T-cell (primary cell): ENCODE data around the gene CEBPZOS. TPM values are rescaled to one million over a fixed set of nuclear protein-coding genes. Genes with fewer than 3 reads are reported as not detected.
"Not testable (repeated sequence)": the region's sequence is repeated elsewhere in the genome, so short reads cannot be mapped to it uniquely, and the experiment has no call there.

Experiments
- ATAC-seq, 4 experiments: fragments of 200-7000 bp in 3 of 4; fragments of 150-1000 bp in 1 of 4; cut with Tn5 transposase; replicated peaks in 1 of 4; 1 replicate in 3 of 4; 2 replicates in 1 of 4; pipeline ENCODE4 v1.10.0; 2021; ENCODE audit warnings: moderate library complexity in 3 of 4, mild to moderate bottlenecking in 2 of 4, moderate number of reproducible peaks in 1 of 4
- CTCF ChIA-PET, 2 donors: fragments of 300-600 bp; sonication (Branson Sonifier 250); formaldehyde crosslinking; loops; one replicate each; lab custom pipeline; 2022; ENCODE audit warnings: antibody characterized with exemption in 2 of 2; lab: Charles Lee
- POLR2A ChIA-PET, 2 donors: fragments of 300-600 bp; sonication (Branson Sonifier 250); formaldehyde crosslinking; loops; one replicate each; lab custom pipeline; 2022; ENCODE audit warnings: antibody characterized with exemption in 2 of 2; lab: Charles Lee
- DNase-seq, 35 experiments: peaks; one replicate each; pipeline versions ENCODE4 v3.0.0 to v3.0.0-alpha.2; 2013 to 2023
- H3K27ac ChIP-seq: one replicate; pipeline ENCODE4 v1.5.1; 2013; ENCODE audit warnings: low read length
- H3K27me3 ChIP-seq, 2 experiments: replicated peaks in 1 of 2; 1 replicate in 1 of 2; 2 replicates in 1 of 2; pipeline versions ENCODE4 v1.6.1 to v1.7.0; 2013; ENCODE audit warnings: low read length in 1 of 2, mixed read lengths in 1 of 2; ENCODE audit not compliant: control insufficient read depth in 2 of 2, insufficient read depth in 2 of 2; ENCODE audit errors: extremely low read depth in 1 of 2
- H3K36me3 ChIP-seq, 2 donors: 1 replicate in 1 of 2; 2 replicates in 1 of 2; pipeline versions ENCODE4 v1.6.1 to v1.7.0; 2013; ENCODE audit warnings: low read length in 1 of 2; ENCODE audit not compliant: control insufficient read depth in 2 of 2, insufficient read depth in 1 of 2; ENCODE audit errors: extremely low read depth in 1 of 2
- H3K4me1 ChIP-seq, 2 experiments: 1 replicate in 1 of 2; 2 replicates in 1 of 2; pipeline versions ENCODE4 v1.6.1 to v1.7.0; 2013; ENCODE audit warnings: low read length in 2 of 2, mixed read lengths in 1 of 2; ENCODE audit not compliant: insufficient read depth in 2 of 2, control insufficient read depth in 1 of 2; ENCODE audit errors: extremely low read depth in 1 of 2
- H3K4me3 ChIP-seq, 2 donors: 1 replicate in 1 of 2; 2 replicates in 1 of 2; pipeline versions ENCODE4 v1.5.1 to v1.7.0; 2013; ENCODE audit warnings: mild to moderate bottlenecking in 2 of 2, low read length in 1 of 2, moderate library complexity in 1 of 2; ENCODE audit not compliant: control insufficient read depth in 1 of 2; ENCODE audit errors: extremely low read depth in 1 of 2
- H3K9me3 ChIP-seq: 2 replicates; pipeline ENCODE4 v1.7.0; 2013
- H3K27ac Mint-ChIP-seq, 2 donors: one replicate each; pipeline ENCODE4 v1.8.0; 2020 to 2021; ENCODE audit warnings: mild to moderate bottlenecking in 2 of 2, mixed read lengths in 2 of 2
- H3K27me3 Mint-ChIP-seq, 2 donors: one replicate each; pipeline ENCODE4 v1.8.0; 2021 to 2022; ENCODE audit warnings: mixed read lengths in 2 of 2
- H3K36me3 Mint-ChIP-seq: one replicate; pipeline ENCODE4 v1.8.0; 2021; ENCODE audit warnings: mixed read lengths
- H3K4me1 Mint-ChIP-seq, 3 donors: one replicate each; pipeline ENCODE4 v1.8.0; 2020 to 2022; ENCODE audit warnings: mixed read lengths in 3 of 3, mild to moderate bottlenecking in 1 of 3
- H3K4me3 Mint-ChIP-seq, 3 donors: one replicate each; pipeline ENCODE4 v1.8.0; 2020 to 2022; ENCODE audit warnings: mild to moderate bottlenecking in 3 of 3, mixed read lengths in 3 of 3, moderate library complexity in 3 of 3
- H3K9me3 Mint-ChIP-seq, 3 donors: one replicate each; pipeline ENCODE4 v1.8.0; 2020 to 2022; ENCODE audit warnings: mixed read lengths in 3 of 3
- whole genome bisulfite sequencing: methylation state at CpG from one replicate; pipeline ENCODE4 v1.1.5; 2013; ENCODE audit warnings: missing lambda C conversion rate; ENCODE audit not compliant: insufficient coverage; 5-methylcytosine and 5-hydroxymethylcytosine counted together
- total RNA-seq, 35 experiments: library from RNA in 6 of 35; stranded (reverse) in 6 of 35; fragments of 120-200 nt in 1 of 35; gene quantifications; one replicate each; pipeline versions ENCODE4 v1.2.1 to v1.2.4 and lab custom pipeline; 2013 to 2026

The CEBPZOS gene
- total RNA-seq, 5 donors from 2014 or later (not counting 1 experiment from before 2014, with no cell fraction given): 23.9 to 40.1 (median 37.5) TPM

DNA sequence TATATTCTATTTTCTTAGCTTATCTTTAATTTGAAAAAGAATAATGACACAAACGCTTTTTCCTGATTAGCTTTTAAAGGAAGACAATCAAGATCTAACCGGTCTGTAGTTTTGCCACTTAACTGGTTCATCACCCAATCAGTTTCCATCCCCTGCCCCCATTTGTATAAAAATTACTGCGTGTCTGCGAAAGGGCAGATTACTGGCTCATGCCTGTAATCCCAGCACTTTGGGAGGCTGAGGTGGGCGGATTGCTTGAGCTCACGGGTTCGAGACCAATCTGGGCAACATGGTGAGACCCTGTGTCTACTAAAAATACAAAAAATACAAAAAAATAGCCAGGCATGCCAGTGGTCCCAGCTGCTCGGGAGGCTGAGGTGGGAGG lies 2.4 kb downstream of the CEBPZOS start:
- DNase-seq (no peak), ATAC-seq (no peak)
- Mint-ChIP-seq H3K4me1 (peaks cover 36 to 51% (median 45%) of the 10 kb centered on the region in 3 donors), H3K27ac (peak overlapping the region in 1 of 2 donors; percentile 28), H3K9me3 (peaks cover 2 to 3% (median 3%) of the 10 kb centered on the region in 3 donors), H3K36me3 (peaks cover 33% of the 10 kb centered on the region), H3K4me3 (peak overlapping the region in 2 of 3 donors; percentile 17 to 25), H3K27me3 (no peaks in the 10 kb centered on the region)
- no peak overlapping the region for H3K27ac ChIP-seq
- no peaks in the 10 kb centered on the region for H3K27me3 ChIP-seq
- H3K9me3 ChIP-seq: no peaks in the 10 kb centered on the region
- H3K4me3 ChIP-seq: no peak overlapping the region
- ChIA-PET POLR2A (interaction anchor here in 1 of 2 donors (0.6 kb wide), 1 partner anchor 135 kb away, joined by 4 read pairs; no protein-coding TSS in a partner anchor), CTCF (interaction anchor here in 1 of 2 donors (0.6 kb wide), 1 partner anchor 697 kb away, joined by 5 read pairs; no protein-coding TSS in a partner anchor)
- peaks cover 4 to 29% of the 10 kb centered on the region in 2 experiments for H3K4me1 ChIP-seq
- WGBS: 100% methylated on average over 3 of the region's 8 CpGs
- H3K36me3 ChIP-seq: peaks cover 6 to 25% of the 10 kb centered on the region in 2 donors

DNA sequence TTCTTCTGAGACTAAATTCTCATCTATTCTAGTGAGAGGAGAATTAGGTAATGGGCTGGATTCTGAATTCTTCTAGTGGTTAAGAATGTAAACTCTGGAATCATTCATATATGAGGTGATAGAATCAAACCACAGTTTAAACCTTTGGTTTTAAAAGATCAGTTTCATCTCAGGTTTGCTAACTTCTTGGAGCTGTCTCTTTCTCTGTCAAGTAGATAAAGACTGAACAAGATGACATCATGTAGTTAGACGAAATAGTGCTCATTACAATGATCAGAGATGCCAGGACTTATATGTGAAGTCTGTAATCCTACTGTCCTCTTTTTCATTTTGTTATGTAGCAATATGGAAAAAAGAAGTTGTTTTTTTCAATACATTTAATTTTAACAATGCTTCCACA lies 4.9 kb downstream of the CEBPZOS start:
- peaks cover 4 to 10% (median 8%) of the 10 kb centered on the region in 3 donors for H3K9me3 Mint-ChIP-seq
- no peaks in the 10 kb centered on the region for H3K27me3 Mint-ChIP-seq
- peaks cover 4 to 23% of the 10 kb centered on the region in 2 experiments for H3K4me1 ChIP-seq
- DNase-seq (no peak), ATAC-seq (no peak)
- no peak overlapping the region for H3K4me3 ChIP-seq
- peaks cover 6 to 44% of the 10 kb centered on the region in 2 donors for H3K36me3 ChIP-seq
- peaks cover 56% of the 10 kb centered on the region for H3K36me3 Mint-ChIP-seq
- H3K4me1 Mint-ChIP-seq: peaks cover 43 to 58% (median 46%) of the 10 kb centered on the region in 3 donors
- H3K4me3 Mint-ChIP-seq: no peak overlapping the region
- no peaks in the 10 kb centered on the region for H3K9me3 ChIP-seq
- peak overlapping the region; percentile 22 for H3K27ac ChIP-seq
- no CpG with 5 or more reads among the region's 1 CpG for WGBS
- CTCF ChIA-PET: no interaction called here
- H3K27me3 ChIP-seq: no peaks in the 10 kb centered on the region
- POLR2A ChIA-PET: interaction anchor here in 1 of 2 donors (0.6 kb wide), 1 partner anchor 9 kb away, joined by 3 read pairs; no protein-coding TSS in a partner anchor
- peak overlapping the region in 1 of 2 donors; percentile 41 for H3K27ac Mint-ChIP-seq

DNA sequence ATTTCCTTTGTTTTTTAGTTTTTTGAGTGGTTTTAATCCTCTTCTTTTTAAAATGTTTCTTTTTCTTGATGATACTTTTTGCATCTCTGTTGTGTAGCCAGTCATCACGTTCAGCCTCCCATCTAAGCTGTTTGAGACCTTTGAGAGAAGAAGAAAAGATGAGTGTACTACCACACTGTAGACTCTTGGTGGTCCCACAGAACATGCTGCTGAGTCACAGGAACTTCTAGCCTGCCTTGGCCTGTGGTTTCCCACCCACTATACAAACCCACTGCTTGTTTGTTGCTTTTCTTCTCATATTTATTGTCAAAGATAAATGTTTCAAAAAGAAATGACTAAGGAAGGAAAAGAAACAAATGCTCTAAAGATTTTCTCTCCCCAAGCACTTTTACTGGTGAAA lies 5.5 kb downstream of the CEBPZOS start:
- peaks cover 6 to 49% of the 10 kb centered on the region in 2 donors for H3K36me3 ChIP-seq
- no CpG with 5 or more reads among the region's 1 CpG for WGBS

DNA sequence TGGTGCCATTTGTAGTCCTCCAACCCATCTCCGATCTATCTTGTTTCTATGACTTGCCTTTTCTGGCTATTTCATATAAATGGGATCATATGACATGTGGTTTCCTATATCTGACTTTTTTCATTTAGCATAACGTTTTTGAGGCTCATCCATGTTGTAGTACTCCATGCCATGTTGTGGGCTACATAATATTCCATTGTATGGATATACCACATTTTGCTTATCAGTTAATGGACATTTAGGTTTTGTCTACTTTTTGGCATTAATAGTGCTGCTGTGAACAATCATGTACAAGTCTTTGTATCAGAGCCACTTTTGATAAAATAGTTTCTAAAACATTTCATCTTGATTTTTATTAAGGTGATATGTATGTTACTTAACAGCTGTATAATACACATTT lies 7.4 kb downstream of the CEBPZOS start:
- peaks cover 78% of the 10 kb centered on the region for H3K36me3 Mint-ChIP-seq
- no peak overlapping the region for H3K27ac Mint-ChIP-seq
- Histone ChIP-seq H3K9me3 (peaks cover 3% of the 10 kb centered on the region), H3K27me3 (no peaks in the 10 kb centered on the region), H3K4me1 (peaks cover 0 to 7% of the 10 kb centered on the region in 2 experiments), H3K4me3 (no peak overlapping the region), H3K36me3 (peaks cover 6 to 66% of the 10 kb centered on the region in 2 donors), H3K27ac (no peak overlapping the region)
- ChIA-PET POLR2A (interaction anchor here in 1 of 2 donors (1.4 kb wide), 1 partner anchor 10 kb away, joined by 3 read pairs; no protein-coding TSS in a partner anchor), CTCF (no interaction called here)
- no peak for DNase-seq
- H3K4me1 Mint-ChIP-seq: peaks cover 41 to 55% (median 44%) of the 10 kb centered on the region in 3 donors
- peaks cover 15 to 30% (median 21%) of the 10 kb centered on the region in 3 donors for H3K9me3 Mint-ChIP-seq
- no peaks in the 10 kb centered on the region for H3K27me3 Mint-ChIP-seq
- ATAC-seq: no peak
- H3K4me3 Mint-ChIP-seq: no peak overlapping the region
- WGBS: no CpG with 5 or more reads among the region's 2 CpGs

More for the DNA sequence above, 5.5 kb downstream of the CEBPZOS start:
- H3K4me1 Mint-ChIP-seq: peaks cover 39 to 59% (median 45%) of the 10 kb centered on the region in 3 donors
- DNase-seq (peak in 11 of 35 experiments; percentile 3 to 43 (median 10)), ATAC-seq (peak in 3 of 4 experiments; percentile 53 to 73 (median 59))
- H3K4me3 Mint-ChIP-seq: no peak overlapping the region
- H3K27ac Mint-ChIP-seq: peak overlapping the region; percentile 24 to 75
- CTCF ChIA-PET: no interaction called here
- peaks cover 4 to 13% (median 10%) of the 10 kb centered on the region in 3 donors for H3K9me3 Mint-ChIP-seq
- H3K27me3 ChIP-seq: no peaks in the 10 kb centered on the region
- H3K4me3 ChIP-seq: no peak overlapping the region
- POLR2A ChIA-PET: interaction anchor here in 1 of 2 donors (0.6 kb wide), 1 partner anchor 8 kb away, joined by 3 read pairs; no protein-coding TSS in a partner anchor
- peaks cover 59% of the 10 kb centered on the region for H3K36me3 Mint-ChIP-seq
- peaks cover 4 to 21% of the 10 kb centered on the region in 2 experiments for H3K4me1 ChIP-seq
- H3K27me3 Mint-ChIP-seq: no peaks in the 10 kb centered on the region
- H3K27ac ChIP-seq: no peak overlapping the region
- no peaks in the 10 kb centered on the region for H3K9me3 ChIP-seq

DNA sequence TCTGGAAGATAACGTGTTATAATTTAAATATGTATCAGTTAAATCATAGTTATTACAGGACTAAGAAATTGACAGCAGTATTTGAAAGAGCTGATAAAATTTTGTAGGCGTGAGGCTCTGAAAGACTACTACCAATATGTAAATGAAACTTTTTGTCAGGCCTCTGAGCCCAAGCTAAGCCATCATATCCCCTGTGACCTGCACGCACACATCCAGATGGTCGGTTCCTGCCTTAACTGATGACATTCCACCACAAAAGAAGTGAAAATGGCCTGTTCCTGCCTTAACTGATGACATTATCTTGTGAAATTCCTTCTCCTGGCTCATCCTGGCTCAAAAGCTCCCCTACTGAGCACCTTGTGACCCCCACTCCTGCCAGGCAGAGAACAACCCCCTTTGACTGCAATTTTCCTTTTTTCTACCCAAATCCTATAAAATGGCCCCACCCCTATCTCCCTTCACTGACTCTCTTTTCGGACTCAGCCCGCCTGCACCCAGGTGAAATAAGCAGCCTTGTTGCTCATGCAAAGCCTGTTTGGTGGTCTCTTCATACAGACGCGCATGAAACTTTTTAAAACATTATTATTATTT lies 8.9 kb downstream of the CEBPZOS start:
- Mint-ChIP-seq H3K9me3 (peaks cover 24 to 44% (median 25%) of the 10 kb centered on the region in 3 donors), H3K36me3 (peaks cover 87% of the 10 kb centered on the region), H3K4me1 (peaks cover 32 to 44% (median 35%) of the 10 kb centered on the region in 3 donors)
- H3K27me3 Mint-ChIP-seq, H3K27ac Mint-ChIP-seq, ATAC-seq, H3K9me3 ChIP-seq, H3K27me3 ChIP-seq, H3K27ac ChIP-seq, POLR2A ChIA-PET, DNase-seq, CTCF ChIA-PET, H3K4me3 ChIP-seq, H3K4me3 Mint-ChIP-seq, H3K4me1 ChIP-seq: not testable (repeated sequence)
- peaks cover 6 to 74% of the 10 kb centered on the region in 2 donors for H3K36me3 ChIP-seq
- 100% methylated on average over 4 of the region's 8 CpGs for WGBS

DNA sequence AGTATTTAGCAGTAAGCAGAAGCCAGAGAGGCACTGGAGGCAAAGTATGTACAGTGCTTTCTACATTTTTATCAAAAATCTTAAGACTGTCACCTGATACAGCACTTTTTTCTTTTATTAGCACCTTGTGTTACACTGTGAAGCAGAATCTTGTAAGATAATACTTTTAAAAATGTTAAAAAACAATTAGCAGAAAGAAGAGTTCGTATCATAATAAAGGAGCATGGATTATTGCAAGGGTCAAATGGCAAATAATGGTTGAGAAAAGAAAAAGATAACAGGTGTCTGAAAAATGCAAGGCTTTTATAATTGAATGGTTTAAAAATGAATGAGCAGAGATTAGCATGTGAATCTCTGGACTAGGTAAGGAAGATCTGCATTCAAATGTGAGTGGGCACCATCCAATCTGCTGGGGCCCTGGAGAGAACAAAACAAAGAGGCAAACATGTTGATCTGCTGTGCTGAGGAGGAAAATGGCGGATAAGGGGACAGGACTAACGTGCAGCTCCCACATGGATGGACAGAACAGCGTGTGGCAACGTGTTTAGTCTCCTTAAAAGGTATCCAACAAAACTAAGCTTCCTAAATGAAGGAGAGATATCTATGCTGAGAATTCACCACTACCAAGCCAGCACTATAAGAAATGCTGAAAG lies 9.5 kb downstream of the CEBPZOS start:
- Histone ChIP-seq H3K9me3 (peaks cover 3% of the 10 kb centered on the region), H3K36me3 (peaks cover 6 to 78% of the 10 kb centered on the region in 2 donors), H3K4me3 (no peak overlapping the region), H3K27ac (no peak overlapping the region), H3K4me1 (no peaks in the 10 kb centered on the region), H3K27me3 (no peaks in the 10 kb centered on the region)
- WGBS: 100% methylated on average over 3 of the region's 5 CpGs
- H3K9me3 Mint-ChIP-seq: peaks cover 24 to 44% (median 25%) of the 10 kb centered on the region in 3 donors
- no peak for DNase-seq
- POLR2A ChIA-PET: no interaction called here
- no peak overlapping the region for H3K27ac Mint-ChIP-seq
- H3K36me3 Mint-ChIP-seq: peaks cover 91% of the 10 kb centered on the region
- no peak for ATAC-seq
- no peak overlapping the region for H3K4me3 Mint-ChIP-seq
- no peaks in the 10 kb centered on the region for H3K27me3 Mint-ChIP-seq
- peaks cover 27 to 39% (median 32%) of the 10 kb centered on the region in 3 donors for H3K4me1 Mint-ChIP-seq
- CTCF ChIA-PET: no interaction called here
